ENCODE data around the gene PDE6B.

GRCh38 chr4:680091-680490 is 54.7 kb downstream of the PDE6B start:
- TF ChIP-seq POLR2A (IDR thresholded peaks at IDR 0.05) (no peak), EP300 (IDR thresholded peaks at IDR 0.05) (no peak), POLR2AphosphoS5 (IDR thresholded peaks at IDR 0.05) (no peak)
- TF ChIP-seq, protein P1, sequence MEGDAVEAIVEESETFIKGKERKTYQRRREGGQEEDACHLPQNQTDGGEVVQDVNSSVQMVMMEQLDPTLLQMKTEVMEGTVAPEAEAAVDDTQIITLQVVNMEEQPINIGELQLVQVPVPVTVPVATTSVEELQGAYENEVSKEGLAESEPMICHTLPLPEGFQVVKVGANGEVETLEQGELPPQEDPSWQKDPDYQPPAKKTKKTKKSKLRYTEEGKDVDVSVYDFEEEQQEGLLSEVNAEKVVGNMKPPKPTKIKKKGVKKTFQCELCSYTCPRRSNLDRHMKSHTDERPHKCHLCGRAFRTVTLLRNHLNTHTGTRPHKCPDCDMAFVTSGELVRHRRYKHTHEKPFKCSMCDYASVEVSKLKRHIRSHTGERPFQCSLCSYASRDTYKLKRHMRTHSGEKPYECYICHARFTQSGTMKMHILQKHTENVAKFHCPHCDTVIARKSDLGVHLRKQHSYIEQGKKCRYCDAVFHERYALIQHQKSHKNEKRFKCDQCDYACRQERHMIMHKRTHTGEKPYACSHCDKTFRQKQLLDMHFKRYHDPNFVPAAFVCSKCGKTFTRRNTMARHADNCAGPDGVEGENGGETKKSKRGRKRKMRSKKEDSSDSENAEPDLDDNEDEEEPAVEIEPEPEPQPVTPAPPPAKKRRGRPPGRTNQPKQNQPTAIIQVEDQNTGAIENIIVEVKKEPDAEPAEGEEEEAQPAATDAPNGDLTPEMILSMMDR (IDR thresholded peaks at IDR 0.05): no peak

All from upper lobe of left lung (tissue), 4 donors.